Gastrocnemius medialis (tissue), 4 donors: Measurements from ENCODE around the gene C19orf25.
"Not testable (repeated sequence)": the region's sequence is repeated elsewhere in the genome, so short reads cannot be mapped to it uniquely, and the experiment has no call there.

Experiments
- CTCF ChIP-seq, 5 experiments: fragments of 450-650 bp in 3 of 5; fragments of 200-600 bp in 2 of 5; sonication (generic) in 2 of 5; IDR thresholded peaks in 4 of 5; conservative IDR thresholded peaks in 1 of 5; 1 replicate in 4 of 5; 2 replicates in 1 of 5; pipeline ENCODE4 v1.5.1; 2016 to 2019; ENCODE audit warnings: antibody characterized with exemption in 5 of 5, mild to moderate bottlenecking in 3 of 5, moderate library complexity in 3 of 5
- POLR2A ChIP-seq, 2 donors: fragments of 450-650 bp; IDR thresholded peaks; one replicate each; pipeline ENCODE4 v1.6.1; 2017; ENCODE audit warnings: antibody characterized with exemption in 2 of 2, mild to moderate bottlenecking in 2 of 2, moderate library complexity in 2 of 2

GRCh38 chr19:1477056-1477455 is 2.0 kb downstream of the C19orf25 start:
- TF ChIP-seq CTCF (IDR thresholded peaks at IDR 0.05 in 4 of 5, conservative IDR thresholded peaks at IDR 0.05 in 1 of 5); POLR2A (IDR thresholded peaks at IDR 0.05): not testable (repeated sequence)
